ENCODE results near the gene SLC35F3.

Gene SLC35F3

DNA sequence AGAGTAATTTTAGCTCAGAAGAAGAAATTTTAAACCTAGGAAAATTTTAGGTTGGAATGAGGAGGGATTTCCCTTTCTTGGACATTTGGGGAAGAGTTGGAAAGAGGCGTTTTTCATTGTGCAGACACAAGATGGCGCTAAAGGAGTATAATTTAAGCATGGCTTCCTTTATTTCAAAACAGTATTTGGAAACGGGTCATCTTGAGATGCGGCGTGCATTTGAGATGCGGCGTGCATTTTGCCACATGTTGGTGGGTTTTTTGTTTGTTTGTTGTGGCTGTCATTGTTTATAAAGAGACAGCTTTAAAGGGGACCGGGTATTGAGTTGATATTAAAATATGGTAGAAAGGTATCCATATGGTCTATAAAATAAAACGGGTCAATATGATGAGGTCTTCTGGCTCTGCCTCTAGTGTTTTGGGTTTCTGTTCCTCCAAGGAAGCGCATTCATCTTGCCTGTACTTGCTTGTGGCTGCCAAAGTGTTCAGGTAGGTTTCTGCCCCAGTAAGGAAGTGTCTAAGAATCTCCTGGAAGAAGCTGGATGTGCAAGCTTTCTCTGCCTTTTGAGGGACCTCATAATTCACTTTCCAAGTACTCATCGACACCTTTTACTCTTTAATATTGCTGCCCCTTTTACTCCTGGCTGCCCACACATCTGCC, 210.3 kb downstream of the SLC35F3 start:
- peaks cover 8% of the 10 kb centered on the region for H3K27me3 ChIP-seq (ENCODE audit: control insufficient read depth, low read length)
- TF ChIP-seq, protein P1, sequence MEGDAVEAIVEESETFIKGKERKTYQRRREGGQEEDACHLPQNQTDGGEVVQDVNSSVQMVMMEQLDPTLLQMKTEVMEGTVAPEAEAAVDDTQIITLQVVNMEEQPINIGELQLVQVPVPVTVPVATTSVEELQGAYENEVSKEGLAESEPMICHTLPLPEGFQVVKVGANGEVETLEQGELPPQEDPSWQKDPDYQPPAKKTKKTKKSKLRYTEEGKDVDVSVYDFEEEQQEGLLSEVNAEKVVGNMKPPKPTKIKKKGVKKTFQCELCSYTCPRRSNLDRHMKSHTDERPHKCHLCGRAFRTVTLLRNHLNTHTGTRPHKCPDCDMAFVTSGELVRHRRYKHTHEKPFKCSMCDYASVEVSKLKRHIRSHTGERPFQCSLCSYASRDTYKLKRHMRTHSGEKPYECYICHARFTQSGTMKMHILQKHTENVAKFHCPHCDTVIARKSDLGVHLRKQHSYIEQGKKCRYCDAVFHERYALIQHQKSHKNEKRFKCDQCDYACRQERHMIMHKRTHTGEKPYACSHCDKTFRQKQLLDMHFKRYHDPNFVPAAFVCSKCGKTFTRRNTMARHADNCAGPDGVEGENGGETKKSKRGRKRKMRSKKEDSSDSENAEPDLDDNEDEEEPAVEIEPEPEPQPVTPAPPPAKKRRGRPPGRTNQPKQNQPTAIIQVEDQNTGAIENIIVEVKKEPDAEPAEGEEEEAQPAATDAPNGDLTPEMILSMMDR (IDR thresholded peaks at IDR 0.05; ENCODE audit: low read depth, low read length, poor library complexity, severe bottlenecking): peak; percentile 77
- TF ChIP-seq EZH2phosphoT487 (IDR thresholded peaks at IDR 0.05; ENCODE audit: borderline replicate concordance, low read length): no peak
- no peaks in the 10 kb centered on the region for H3K9me2 ChIP-seq (replicated peaks; ENCODE audit: control insufficient read depth, low read length)
- H3K4me1 ChIP-seq (ENCODE audit: control insufficient read depth, low read length): no peaks in the 10 kb centered on the region
- H3F3A ChIP-seq (ENCODE audit: control insufficient read depth, insufficient read depth): no peaks in the 10 kb centered on the region
- no peaks in the 10 kb centered on the region for H3K36me3 ChIP-seq (ENCODE audit: control insufficient read depth, low read length)
- no peaks in the 10 kb centered on the region for H4K20me1 ChIP-seq (ENCODE audit: control insufficient read depth, insufficient read depth, low read depth, low read length)
- H3K4me3 ChIP-seq (ENCODE audit: low read length): no peak overlapping the region
- H3K4me2 ChIP-seq (ENCODE audit: low read length): peak overlapping the region; percentile 24; the same call in 1 of the 2 replicates
- no peaks in the 10 kb centered on the region for H3K79me2 ChIP-seq (ENCODE audit: control insufficient read depth, low read length)
- no peak overlapping the region for H3K27ac ChIP-seq (ENCODE audit: low read depth, low read length)
- no peaks in the 10 kb centered on the region for H3K9me3 ChIP-seq (ENCODE audit: control insufficient read depth, insufficient read depth, low read length)

GRCh38 chr1:234118911-234119310, 214.4 kb downstream of the SLC35F3 start:
- no peak overlapping the region for H3K4me3 ChIP-seq (ENCODE audit: low read length)
- H4K20me1 ChIP-seq (ENCODE audit: control insufficient read depth, insufficient read depth, low read depth, low read length): no peaks in the 10 kb centered on the region
- H3K9me3 ChIP-seq (ENCODE audit: control insufficient read depth, insufficient read depth, low read length): no peaks in the 10 kb centered on the region
- H3F3A ChIP-seq (ENCODE audit: control insufficient read depth, insufficient read depth): no peaks in the 10 kb centered on the region
- peaks cover 8% of the 10 kb centered on the region for H3K27me3 ChIP-seq (ENCODE audit: control insufficient read depth, low read length)
- H3K4me1 ChIP-seq (ENCODE audit: control insufficient read depth, low read length): no peaks in the 10 kb centered on the region
- no peak overlapping the region for H3K4me2 ChIP-seq (ENCODE audit: low read length)
- H3K9me2 ChIP-seq (replicated peaks; ENCODE audit: control insufficient read depth, low read length): no peaks in the 10 kb centered on the region
- TF ChIP-seq, protein P1 (IDR thresholded peaks at IDR 0.05; ENCODE audit: low read depth, low read length, poor library complexity, severe bottlenecking): no peak
- TF ChIP-seq EZH2phosphoT487 (IDR thresholded peaks at IDR 0.05; ENCODE audit: borderline replicate concordance, low read length): no peak
- no peak overlapping the region for H3K27ac ChIP-seq (ENCODE audit: low read depth, low read length)
- no peaks in the 10 kb centered on the region for H3K36me3 ChIP-seq (ENCODE audit: control insufficient read depth, low read length)
- no peaks in the 10 kb centered on the region for H3K79me2 ChIP-seq (ENCODE audit: control insufficient read depth, low read length)

- H3K9me3 ChIP-seq (ENCODE audit: control insufficient read depth, insufficient read depth, low read length): no peaks in the 10 kb centered on the region
- H3K4me2 ChIP-seq (ENCODE audit: low read length): no peak overlapping the region
- no peaks in the 10 kb centered on the region for H3K36me3 ChIP-seq (ENCODE audit: control insufficient read depth, low read length)
- no peaks in the 10 kb centered on the region for H3F3A ChIP-seq (ENCODE audit: control insufficient read depth, insufficient read depth)
- no peaks in the 10 kb centered on the region for H4K20me1 ChIP-seq (ENCODE audit: control insufficient read depth, insufficient read depth, low read depth, low read length)
- H3K9me2 ChIP-seq (replicated peaks; ENCODE audit: control insufficient read depth, low read length): no peaks in the 10 kb centered on the region
- H3K27me3 ChIP-seq (ENCODE audit: control insufficient read depth, low read length): peaks cover 8% of the 10 kb centered on the region
- no peak for TF ChIP-seq EZH2phosphoT487 (IDR thresholded peaks at IDR 0.05; ENCODE audit: borderline replicate concordance, low read length)
- TF ChIP-seq, protein P1 (IDR thresholded peaks at IDR 0.05; ENCODE audit: low read depth, low read length, poor library complexity, severe bottlenecking): no peak
- H3K4me1 ChIP-seq (ENCODE audit: control insufficient read depth, low read length): no peaks in the 10 kb centered on the region
- H3K79me2 ChIP-seq (ENCODE audit: control insufficient read depth, low read length): no peaks in the 10 kb centered on the region
- no peak overlapping the region for H3K4me3 ChIP-seq (ENCODE audit: low read length)
- no peak overlapping the region for H3K27ac ChIP-seq (ENCODE audit: low read depth, low read length)
Observed at GRCh38 chr1:234119431-234119830, 215.0 kb downstream of the SLC35F3 start.
